D721Med (cell line): ENCODE measurements around the gene MAN1C1.

Experiments used
- DNase-seq: peaks from one replicate; pipeline ENCODE4 v3.0.0; 2011; ENCODE audit warnings: low spot score; ENCODE audit not compliant: insufficient read length
- FAIRE-seq: peaks from 2 replicates; lab custom pipeline; 2011; peaks lifted over from hg19 to GRCh38; lab: Jason Lieb, UNC
- TF ChIP-seq, protein P1 (sequence below): IDR thresholded peaks from 2 replicates; pipeline ENCODE4 v1.5.1; 2012; ENCODE audit warnings: mild to moderate bottlenecking, control low read depth; ENCODE audit not compliant: insufficient read depth; ENCODE audit errors: missing control alignments

Gene MAN1C1

GRCh38 chr1:25648681-25649440, 32.3 kb downstream of the MAN1C1 start:
- TF ChIP-seq, protein P1, sequence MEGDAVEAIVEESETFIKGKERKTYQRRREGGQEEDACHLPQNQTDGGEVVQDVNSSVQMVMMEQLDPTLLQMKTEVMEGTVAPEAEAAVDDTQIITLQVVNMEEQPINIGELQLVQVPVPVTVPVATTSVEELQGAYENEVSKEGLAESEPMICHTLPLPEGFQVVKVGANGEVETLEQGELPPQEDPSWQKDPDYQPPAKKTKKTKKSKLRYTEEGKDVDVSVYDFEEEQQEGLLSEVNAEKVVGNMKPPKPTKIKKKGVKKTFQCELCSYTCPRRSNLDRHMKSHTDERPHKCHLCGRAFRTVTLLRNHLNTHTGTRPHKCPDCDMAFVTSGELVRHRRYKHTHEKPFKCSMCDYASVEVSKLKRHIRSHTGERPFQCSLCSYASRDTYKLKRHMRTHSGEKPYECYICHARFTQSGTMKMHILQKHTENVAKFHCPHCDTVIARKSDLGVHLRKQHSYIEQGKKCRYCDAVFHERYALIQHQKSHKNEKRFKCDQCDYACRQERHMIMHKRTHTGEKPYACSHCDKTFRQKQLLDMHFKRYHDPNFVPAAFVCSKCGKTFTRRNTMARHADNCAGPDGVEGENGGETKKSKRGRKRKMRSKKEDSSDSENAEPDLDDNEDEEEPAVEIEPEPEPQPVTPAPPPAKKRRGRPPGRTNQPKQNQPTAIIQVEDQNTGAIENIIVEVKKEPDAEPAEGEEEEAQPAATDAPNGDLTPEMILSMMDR = no peak
- no peak for FAIRE-seq
- no peak for DNase-seq

- FAIRE-seq = no peak
- no peak for DNase-seq
- TF ChIP-seq, protein P1 = no peak
These were observed 33.1 kb downstream of the MAN1C1 start for GRCh38 chr1:25649505-25650288.

- no peak for DNase-seq
- no peak for FAIRE-seq
- TF ChIP-seq, protein P1 = no peak
These were observed 33.6 kb downstream of the MAN1C1 start for GRCh38 chr1:25650289-25650576.

GRCh38 chr1:25651036-25651640, 34.5 kb downstream of the MAN1C1 start:
- FAIRE-seq (no peak), DNase-seq (no peak)
- TF ChIP-seq, protein P1 = no peak

DNA sequence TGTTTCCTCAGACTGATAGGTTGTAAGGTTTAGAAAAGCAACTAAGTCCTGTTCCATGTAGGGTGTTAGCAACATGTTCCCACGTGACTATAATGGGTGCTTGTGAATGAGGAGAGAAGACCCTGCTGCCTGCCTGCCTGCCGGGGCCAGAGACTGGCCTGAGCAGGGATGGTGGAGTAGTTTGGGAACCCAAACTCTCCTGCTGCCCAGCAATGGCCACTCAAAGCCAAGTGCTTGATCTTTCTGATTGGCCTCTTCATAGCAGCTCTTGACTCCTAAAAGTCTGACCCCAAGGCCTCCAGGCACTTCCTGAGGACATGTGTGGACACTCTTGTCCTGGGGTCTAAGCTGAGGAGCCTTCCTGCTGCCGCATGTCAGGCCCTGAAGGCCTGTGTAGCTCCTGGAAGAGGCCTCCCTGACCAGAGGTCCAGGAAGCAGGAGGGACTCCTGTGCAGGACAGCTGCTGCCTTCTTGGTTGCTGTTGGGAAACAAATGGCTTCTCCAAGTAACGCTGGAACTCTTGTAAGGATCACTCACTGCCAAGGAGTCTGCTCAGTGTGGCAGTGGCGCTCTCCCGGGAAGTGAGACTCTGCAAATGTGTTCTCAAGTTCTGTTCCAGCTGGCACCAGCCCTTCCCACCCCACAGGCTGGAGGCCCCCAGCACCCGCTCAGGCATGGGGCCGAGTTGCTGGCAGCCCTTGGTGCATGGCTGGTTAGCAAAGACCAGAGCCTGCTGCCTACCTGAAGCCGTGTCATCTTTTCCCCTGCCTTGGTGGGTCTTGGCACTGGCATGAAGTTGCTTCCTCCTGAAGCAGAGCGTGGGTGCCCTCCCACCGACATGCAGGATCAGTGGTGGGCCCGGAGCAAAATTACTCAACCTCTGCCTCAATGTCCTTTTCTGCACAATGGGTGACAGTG, 35.5 kb downstream of the MAN1C1 start:
- TF ChIP-seq, protein P1 = no peak
- FAIRE-seq = no peak
- DNase-seq = no peak

DNA sequence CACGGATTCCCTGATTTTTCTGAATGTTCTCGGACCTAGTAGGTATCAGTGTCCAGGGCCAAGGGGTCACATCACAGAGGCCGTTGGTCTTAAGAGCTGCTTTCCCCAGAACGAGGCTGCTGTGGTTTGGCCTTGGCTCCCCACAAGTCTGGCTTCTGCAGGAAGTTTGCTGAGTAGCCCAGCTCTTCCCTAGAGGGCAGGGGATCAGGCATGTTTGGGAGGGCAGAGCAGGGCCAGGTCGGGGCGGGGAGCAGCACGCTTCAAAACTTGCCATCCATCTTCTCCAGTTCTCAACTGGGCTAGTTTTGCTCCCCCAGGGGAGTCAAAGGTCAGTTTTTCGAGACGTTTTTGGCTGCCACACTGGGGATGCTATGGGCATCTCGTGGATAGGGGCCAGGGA, 37.0 kb downstream of the MAN1C1 start:
- TF ChIP-seq, protein P1 = no peak
- DNase-seq = no peak
- FAIRE-seq = no peak
